ENCODE measurements around the gene PYGL. TPM values are rescaled to one million over a fixed set of nuclear protein-coding genes. Genes with fewer than 3 reads are reported as not detected.

The PYGL gene
- polyA plus RNA-seq, 1 donor (not counting 4 experiments of a cell fraction or from before 2014, with no cell fraction given) = 331 TPM

GRCh38 chr14:50932592-50933495, 11.4 kb downstream of the PYGL start:
- Histone ChIP-seq H2AFZ (ENCODE audit: control insufficient read depth, low read length) (no peak overlapping the region), H3K4me2 (ENCODE audit: control insufficient read depth, extremely low read depth, insufficient read depth, low read depth, low read length) (no peak overlapping the region), H3K9me3 (ENCODE audit: control insufficient read depth, low read depth, low read length) (no peaks in the 10 kb centered on the region), H3K4me1 (ENCODE audit: control insufficient read depth, extremely low read depth, insufficient read depth, low read length) (peaks cover 21% of the 10 kb centered on the region), H3K79me2 (ENCODE audit: control insufficient read depth, insufficient read depth, low read length) (peaks cover 29% of the 10 kb centered on the region), H3K4me3 (ENCODE audit: control insufficient read depth in 2 of 3, extremely low read depth in 1 of 3, insufficient read depth in 2 of 3, low read depth in 1 of 3, low read length in 3 of 3) (no peak overlapping the region), H3K9ac (ENCODE audit: control insufficient read depth, extremely low read depth, insufficient read depth, low read length) (no peak overlapping the region), H3K36me3 (ENCODE audit: control insufficient read depth in 2 of 2, extremely low read depth in 1 of 2, insufficient read depth in 2 of 2, low read length in 2 of 2) (peaks cover 39 to 58% of the 10 kb centered on the region in 2 experiments), H3K27me3 (ENCODE audit: control insufficient read depth, extremely low read depth, insufficient read depth, low read length) (no peaks in the 10 kb centered on the region), H4K20me1 (ENCODE audit: control insufficient read depth, extremely low read depth, insufficient read depth, low read length) (no peaks in the 10 kb centered on the region), H3K27ac (ENCODE audit: control insufficient read depth, insufficient read depth, low read length) (no peak overlapping the region), H3K9me1 (ENCODE audit: control insufficient read depth, extremely low read depth, insufficient read depth, low read length) (no peaks in the 10 kb centered on the region)
- no peak for FAIRE-seq
- TF ChIP-seq CTCF (optimal IDR thresholded peaks at IDR 0.05 in 1 of 3, IDR thresholded peaks at IDR 0.05 in 1 of 3, conservative IDR thresholded peaks at IDR 0.05 in 1 of 3; ENCODE audit: extremely low read depth in 1 of 3, insufficient read depth in 2 of 3, low read length in 3 of 3) = no peak
- no peak for TF ChIP-seq EZH2 (IDR thresholded peaks at IDR 0.05; ENCODE audit: low read length)
- dilution Hi-C loops (cut with MboI; ENCODE audit: extremely low pct_ligation_motif_present, low sequenced_read_pairs) = no loop called here
- no peak for DNase-seq (ENCODE audit: low read depth, low spot score)

GRCh38 chr14:50932156-50932555, 12.1 kb downstream of the PYGL start:
- no peak overlapping the region for H3K9ac ChIP-seq (ENCODE audit: control insufficient read depth, extremely low read depth, insufficient read depth, low read length)
- no peaks in the 10 kb centered on the region for H3K9me1 ChIP-seq (ENCODE audit: control insufficient read depth, extremely low read depth, insufficient read depth, low read length)
- no peak overlapping the region for H3K27ac ChIP-seq (ENCODE audit: control insufficient read depth, insufficient read depth, low read length)
- no peak overlapping the region for H3K4me3 ChIP-seq (ENCODE audit: control insufficient read depth in 2 of 3, extremely low read depth in 1 of 3, insufficient read depth in 2 of 3, low read depth in 1 of 3, low read length in 3 of 3)
- no peak for FAIRE-seq
- dilution Hi-C loops (cut with MboI; ENCODE audit: extremely low pct_ligation_motif_present, low sequenced_read_pairs) = no loop called here
- no peak overlapping the region for H2AFZ ChIP-seq (ENCODE audit: control insufficient read depth, low read length)
- no peak for TF ChIP-seq CTCF (optimal IDR thresholded peaks at IDR 0.05 in 1 of 3, IDR thresholded peaks at IDR 0.05 in 1 of 3, conservative IDR thresholded peaks at IDR 0.05 in 1 of 3; ENCODE audit: extremely low read depth in 1 of 3, insufficient read depth in 2 of 3, low read length in 3 of 3)
- no peak for TF ChIP-seq EZH2 (IDR thresholded peaks at IDR 0.05; ENCODE audit: low read length)
- H3K36me3 ChIP-seq (ENCODE audit: control insufficient read depth in 2 of 2, extremely low read depth in 1 of 2, insufficient read depth in 2 of 2, low read length in 2 of 2) = peaks cover 41 to 62% of the 10 kb centered on the region in 2 experiments
- no peaks in the 10 kb centered on the region for H3K9me3 ChIP-seq (ENCODE audit: control insufficient read depth, low read depth, low read length)
- no peaks in the 10 kb centered on the region for H3K27me3 ChIP-seq (ENCODE audit: control insufficient read depth, extremely low read depth, insufficient read depth, low read length)
- DNase-seq (ENCODE audit: low read depth, low spot score) = no peak
- H4K20me1 ChIP-seq (ENCODE audit: control insufficient read depth, extremely low read depth, insufficient read depth, low read length) = no peaks in the 10 kb centered on the region
- H3K4me2 ChIP-seq (ENCODE audit: control insufficient read depth, extremely low read depth, insufficient read depth, low read depth, low read length) = no peak overlapping the region
- H3K79me2 ChIP-seq (ENCODE audit: control insufficient read depth, insufficient read depth, low read length) = peaks cover 28% of the 10 kb centered on the region
- peaks cover 16% of the 10 kb centered on the region for H3K4me1 ChIP-seq (ENCODE audit: control insufficient read depth, extremely low read depth, insufficient read depth, low read length)
